HuH-7.5 (cell line): ENCODE data around the gene RHBDL3.
"Not testable (repeated sequence)": the region's sequence is repeated elsewhere in the genome, so short reads cannot be mapped to it uniquely, and the experiment has no call there.

ENCODE experiments used
- DNase-seq: peaks from one replicate; pipeline ENCODE4 v3.0.0; 2011; ENCODE audit warnings: low spot score

The RHBDL3 gene

GRCh38 chr17:32289471-32290070 is 23.9 kb downstream of the RHBDL3 start:
- no peak for DNase-seq

- no peak for DNase-seq
These were observed 26.5 kb downstream of the RHBDL3 start for GRCh38 chr17:32292094-32292493.

GRCh38 chr17:32297424-32297823 is 31.8 kb downstream of the RHBDL3 start:
- no peak for DNase-seq

GRCh38 chr17:32297860-32298259 is 32.2 kb downstream of the RHBDL3 start:
- no peak for DNase-seq

GRCh38 chr17:32298298-32298697 is 32.7 kb downstream of the RHBDL3 start:
- no peak for DNase-seq

GRCh38 chr17:32298721-32299579 is 33.3 kb downstream of the RHBDL3 start:
- DNase-seq: no peak

- DNase-seq: no peak
These were observed 34.0 kb downstream of the RHBDL3 start for GRCh38 chr17:32299580-32300164.

- no peak for DNase-seq
These were observed 36.4 kb downstream of the RHBDL3 start for GRCh38 chr17:32302037-32302436.

- DNase-seq: no peak
These were observed 37.4 kb downstream of the RHBDL3 start for GRCh38 chr17:32302860-32303649.

- no peak for DNase-seq
These were observed 38.2 kb downstream of the RHBDL3 start for GRCh38 chr17:32303781-32304288.

GRCh38 chr17:32305049-32305448 is 39.4 kb downstream of the RHBDL3 start:
- no peak for DNase-seq

- no peak for DNase-seq
These were observed 42.0 kb downstream of the RHBDL3 start for GRCh38 chr17:32307658-32308057.

GRCh38 chr17:32311028-32311536 is 45.5 kb downstream of the RHBDL3 start:
- no peak for DNase-seq

- DNase-seq: no peak
These were observed 49.0 kb downstream of the RHBDL3 start for GRCh38 chr17:32314636-32315035.

GRCh38 chr17:32315171-32315570 is 49.5 kb downstream of the RHBDL3 start:
- DNase-seq: no peak

GRCh38 chr17:32316653-32317052 is 51.0 kb downstream of the RHBDL3 start:
- DNase-seq: not testable (repeated sequence)

- no peak for DNase-seq
These were observed 51.7 kb downstream of the RHBDL3 start for GRCh38 chr17:32317353-32317752.

GRCh38 chr17:32318071-32318470 is 52.4 kb downstream of the RHBDL3 start:
- DNase-seq: no peak

GRCh38 chr17:32319548-32319905 is 53.9 kb downstream of the RHBDL3 start:
- DNase-seq: peak; percentile 74

GRCh38 chr17:32320080-32320479 is 54.4 kb downstream of the RHBDL3 start:
- DNase-seq: not testable (repeated sequence)

- no peak for DNase-seq
These were observed 55.2 kb downstream of the RHBDL3 start for GRCh38 chr17:32320847-32321246.

- DNase-seq: no peak
These were observed 57.4 kb downstream of the RHBDL3 start for GRCh38 chr17:32323046-32323445.
